HCT116 (cell line): Measurements from ENCODE around the gene LCN15. TPM values are rescaled to one million over a fixed set of nuclear protein-coding genes. Genes with fewer than 3 reads are reported as not detected.

Experiments used
- ATAC-seq: fragments of 200-7000 bp; cut with Tn5 transposase; 2 replicates; pipeline ENCODE4 v1.9.1; 2020; ENCODE audit warnings: mild to moderate bottlenecking, moderate library complexity
- BruUV-seq: library from RNA; stranded (reverse); fragments of 400-500 nt; replicated peaks from 2 replicates; lab custom pipeline; 2021; lab: Mats Ljungman, UMichigan
- CTCF ChIA-PET: fragments of 300-600 bp; sonication (Branson Sonifier 250); formaldehyde crosslinking; loops from one replicate; lab custom pipeline; 2021; ENCODE audit warnings: antibody characterized with exemption; lab: Charles Lee
- POLR2A ChIA-PET: fragments of 300-600, 350-600 bp; sonication (Branson Sonifier 250); formaldehyde crosslinking; loops from one replicate; lab custom pipeline; 2021; ENCODE audit warnings: antibody characterized with exemption; lab: Charles Lee
- RAD21 ChIA-PET, 2 experiments: fragments of 300-600 bp; sonication (Branson Sonifier 250); formaldehyde crosslinking; loops; one replicate each; lab custom pipeline; 2023; ENCODE audit warnings: low total read pairs in 2 of 2; ENCODE audit not compliant: uncharacterized antibody in 2 of 2, unreplicated experiment in 2 of 2, low non-redundant PET in 1 of 2; lab: Charles Lee
- DNase-seq: peaks from one replicate; pipeline ENCODE4 v3.0.0-alpha.2; 2010; ENCODE audit warnings: low read depth, low spot score
- H2AFZ ChIP-seq: fragments of 200-600 bp; shearing (Covaris generic), sonication (generic); 2 replicates; pipeline ENCODE4 v1.6.1; 2017; ENCODE audit warnings: low read depth, mixed run types, mixed read lengths, antibody characterized with exemption, low read length; ENCODE audit not compliant: poor library complexity, severe bottlenecking
- H3K27ac ChIP-seq: 2 replicates; pipeline ENCODE4 v1.5.1; 2012; ENCODE audit warnings: low read depth, low read length
- H3K27me3 ChIP-seq: fragments of 200-600 bp; sonication (generic); 2 replicates; pipeline ENCODE4 v1.6.1; 2016; ENCODE audit warnings: mixed run types, low read length, mixed read lengths; ENCODE audit not compliant: insufficient read depth
- H3K36me3 ChIP-seq, 2 experiments: fragments of 200-500 bp in 1 of 2; fragments of 200-600 bp in 1 of 2; sonication (Bioruptor generic) in 1 of 2; sonication (generic) in 1 of 2; 2 replicates each; pipeline versions ENCODE4 v1.5.1 to v1.6.1; 2014 to 2016; ENCODE audit warnings: low read length in 2 of 2, inconsistent platforms in 1 of 2, mixed read lengths in 1 of 2, mixed run types in 1 of 2; ENCODE audit not compliant: insufficient read depth in 2 of 2, control insufficient read depth in 1 of 2
- H3K4me1 ChIP-seq, 2 experiments: fragments of 200-600 bp in 1 of 2; sonication (generic) in 1 of 2; 2 replicates each; pipeline versions ENCODE4 v1.5.1 to v1.6.1; 2012 to 2017; ENCODE audit warnings: low read length in 2 of 2, inconsistent platforms in 1 of 2, mild to moderate bottlenecking in 1 of 2, mixed read lengths in 1 of 2, mixed run types in 1 of 2, moderate library complexity in 1 of 2; ENCODE audit not compliant: insufficient read depth in 2 of 2, control insufficient read depth in 1 of 2
- H3K4me2 ChIP-seq: fragments of 200-600 bp; sonication (generic); 2 replicates; pipeline ENCODE4 v1.6.1; 2017; ENCODE audit warnings: mixed run types, low read length, mixed read lengths
- H3K4me3 ChIP-seq, 2 experiments: fragments of 200-600 bp in 1 of 2; sonication (generic) in 1 of 2; replicated peaks in 1 of 2; 2 replicates each; pipeline ENCODE4 v1.5.1; 2011 to 2016; ENCODE audit warnings: low read length in 2 of 2, control low read depth in 1 of 2, low read depth in 1 of 2, mild to moderate bottlenecking in 1 of 2, mixed read lengths in 1 of 2, mixed run types in 1 of 2
- H3K79me2 ChIP-seq: fragments of 200-600 bp; sonication (generic); 2 replicates; pipeline ENCODE4 v1.6.1; 2017; ENCODE audit warnings: mild to moderate bottlenecking, mixed run types, low read length, moderate library complexity, mixed read lengths; ENCODE audit not compliant: insufficient read depth
- H3K9ac ChIP-seq: fragments of 200-600 bp; sonication (generic); 2 replicates; pipeline ENCODE4 v1.6.1; 2016; ENCODE audit warnings: low read length, mixed read lengths
- H3K9me2 ChIP-seq: fragments of 200-600 bp; sonication (generic), shearing (Covaris generic); 2 replicates; pipeline ENCODE4 v1.6.1; 2017; ENCODE audit warnings: mixed run types, mild to moderate bottlenecking, moderate library complexity; ENCODE audit not compliant: insufficient read depth
- H3K9me3 ChIP-seq, 2 experiments: fragments of 200-500 bp in 1 of 2; fragments of 200-600 bp in 1 of 2; sonication (Bioruptor generic) in 1 of 2; sonication (generic) in 1 of 2; 2 replicates each; pipeline ENCODE4 v1.6.1; 2014 to 2017; ENCODE audit warnings: low read length in 2 of 2, mixed read lengths in 2 of 2, inconsistent platforms in 1 of 2, low read depth in 1 of 2, mild to moderate bottlenecking in 1 of 2, mixed run types in 1 of 2, moderate library complexity in 1 of 2; ENCODE audit not compliant: control insufficient read depth in 1 of 2, insufficient read depth in 1 of 2
- H4K20me1 ChIP-seq: fragments of 200-600 bp; sonication (generic), shearing (Covaris generic); 2 replicates; pipeline ENCODE4 v1.6.1; 2017; ENCODE audit warnings: mixed run types, mild to moderate bottlenecking, moderate library complexity; ENCODE audit not compliant: insufficient read depth
- ATF3 ChIP-seq: IDR thresholded peaks from 2 replicates; pipeline ENCODE4 v1.6.1; 2012
- CBX3 ChIP-seq: IDR thresholded peaks from 2 replicates; pipeline ENCODE4 v1.6.1; 2012; ENCODE audit warnings: low read depth
- CEBPB ChIP-seq: IDR thresholded peaks from 2 replicates; pipeline ENCODE4 v1.6.1; 2012; ENCODE audit warnings: low read depth
- EGR1 ChIP-seq: IDR thresholded peaks from 2 replicates; pipeline ENCODE4 v1.6.1; 2012; ENCODE audit warnings: low read depth
- ELF1 ChIP-seq: IDR thresholded peaks from 2 replicates; pipeline ENCODE4 v1.6.1; 2012; ENCODE audit warnings: low read depth, borderline replicate concordance
- EZH2phosphoT487 ChIP-seq: fragments of 200-600 bp; IDR thresholded peaks from 2 replicates; pipeline ENCODE4 v1.6.1; 2018; ENCODE audit warnings: antibody characterized with exemption, borderline replicate concordance
- FOSL1 ChIP-seq: IDR thresholded peaks from 2 replicates; pipeline ENCODE4 v1.6.1; 2012; ENCODE audit warnings: low read depth
- JUND ChIP-seq: IDR thresholded peaks from 2 replicates; pipeline ENCODE4 v1.6.1; 2012
- POLR2A ChIP-seq: IDR thresholded peaks from 2 replicates; pipeline ENCODE4 v1.7.0; 2011; ENCODE audit warnings: borderline replicate concordance; ENCODE audit not compliant: insufficient read depth, insufficient read length; ENCODE audit errors: extremely low read depth
- POLR2AphosphoS5 ChIP-seq: IDR thresholded peaks from 2 replicates; pipeline ENCODE4 v1.6.1; 2011; ENCODE audit warnings: mild to moderate bottlenecking, low read depth, low read length, moderate library complexity
- RAD21 ChIP-seq: IDR thresholded peaks from 2 replicates; pipeline ENCODE4 v1.6.1; 2012; ENCODE audit warnings: low read depth, mild to moderate bottlenecking
- REST ChIP-seq: IDR thresholded peaks from 2 replicates; pipeline ENCODE4 v1.6.1; 2012; ENCODE audit warnings: low read depth
- TCF7L2 ChIP-seq: IDR thresholded peaks from 2 replicates; pipeline ENCODE4 v1.7.0; 2011; ENCODE audit warnings: borderline replicate concordance, inconsistent platforms; ENCODE audit not compliant: insufficient read depth, insufficient read length; ENCODE audit errors: extremely low read depth
- ZFX ChIP-seq: fragments of 450-650 bp; IDR thresholded peaks from 2 replicates; pipeline ENCODE4 v1.6.1; 2017
- ZNF274 ChIP-seq: fragments of 200-500 bp; sonication (Bioruptor generic); IDR thresholded peaks from 2 replicates; pipeline ENCODE4 v1.6.1; 2014; ENCODE audit warnings: mild to moderate bottlenecking, low read depth, low read length, inconsistent platforms
- intact Hi-C: fragments of 100-400 bp; cut with micrococcal nuclease; formaldehyde crosslinking; loops from 2 replicates; pipeline ENCODE4 v1.10.0; 2022
- total RNA-seq: library from RNA; stranded (reverse); gene quantifications from one replicate; pipeline ENCODE4 v1.2.1, GENCODE V29; 2021; ENCODE audit not compliant: unreplicated experiment
- TF ChIP-seq, protein P1 (sequence below): IDR thresholded peaks from 2 replicates; pipeline ENCODE4 v1.6.1; 2012

The LCN15 gene
- total RNA-seq, 1 experiment from 2014 or later, result 0.76 TPM

GRCh38 chr9:136720251-136720897, 43.9 kb downstream of the LCN15 start:
- Histone ChIP-seq H3K27ac (no peak overlapping the region), H3K9ac (no peak overlapping the region), H3K27me3 (no peaks in the 10 kb centered on the region), H3K79me2 (peaks cover 17% of the 10 kb centered on the region), H4K20me1 (peaks cover 21% of the 10 kb centered on the region; the same call in 1 of the 2 replicates), H3K4me3 (no peak overlapping the region), H3K4me2 (no peak overlapping the region), H3K4me1 (peaks cover 0 to 32% of the 10 kb centered on the region in 2 experiments; a peak in 3 of 4 replicates), H3K36me3 (peaks cover 14 to 22% of the 10 kb centered on the region in 2 experiments; a peak in 3 of 4 replicates), H2AFZ (no peak overlapping the region), H3K9me3 (no peaks in the 10 kb centered on the region), H3K9me2 (no peaks in the 10 kb centered on the region)
- ATAC-seq (no peak), DNase-seq (no peak)
- no TSS peak for BruUV-seq
- CTCF ChIA-PET, result no interaction called here
- POLR2A ChIA-PET, result no interaction called here
- no peak for TF ChIP-seq ELF1
- TF ChIP-seq RAD21, result no peak
- no peak for TF ChIP-seq EGR1
- TF ChIP-seq ZFX, result no peak
- no peak for TF ChIP-seq POLR2AphosphoS5
- no peak for TF ChIP-seq JUND
- TF ChIP-seq FOSL1, result no peak
- intact Hi-C loops, result no loop called here
- RAD21 ChIA-PET, result no interaction called here

DNA sequence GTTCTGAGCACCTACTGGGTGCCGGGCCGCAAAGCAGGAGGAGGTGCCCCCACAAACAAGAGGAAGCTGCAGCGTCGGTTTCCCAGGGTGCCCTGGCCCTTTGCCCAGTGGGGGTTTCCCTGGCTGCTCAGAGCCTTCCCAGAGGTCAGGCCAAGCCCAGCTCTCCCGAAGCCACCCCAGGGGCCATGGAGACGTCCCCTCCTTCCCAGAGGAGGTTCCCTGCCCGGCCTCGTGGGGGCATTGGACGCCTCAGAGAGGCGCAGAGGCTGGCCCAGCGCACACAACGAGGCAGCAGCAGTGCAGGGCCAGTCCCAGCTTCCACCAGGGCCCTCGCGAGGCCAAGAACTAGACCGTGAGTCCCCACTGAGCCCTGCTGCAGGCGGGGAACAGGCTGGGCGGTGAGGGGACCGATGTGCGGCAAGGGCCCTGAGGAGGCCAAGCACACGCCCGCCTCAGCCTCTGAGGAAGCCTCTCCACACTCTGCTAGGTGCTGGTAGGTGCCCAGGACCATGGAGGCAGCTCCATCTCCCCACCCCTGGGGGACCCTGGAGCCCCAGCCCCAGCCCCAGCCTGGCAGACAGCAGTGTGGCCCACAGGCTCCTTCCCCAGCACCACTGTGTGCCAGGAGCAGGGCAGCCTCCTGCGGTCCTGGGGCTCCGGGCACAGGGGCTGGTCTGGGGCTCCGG, 45.0 kb downstream of the LCN15 start:
- BruUV-seq, result no TSS peak
- POLR2A ChIA-PET, result no interaction called here
- no peak overlapping the region for H3K4me2 ChIP-seq
- H3K4me3 ChIP-seq, result no peak overlapping the region
- peaks cover 8 to 14% of the 10 kb centered on the region in 2 experiments; a peak in 3 of 4 replicates for H3K36me3 ChIP-seq
- no peaks in the 10 kb centered on the region for H3K9me2 ChIP-seq
- H3K9ac ChIP-seq, result no peak overlapping the region
- RAD21 ChIA-PET, result no interaction called here
- H3K27me3 ChIP-seq, result no peaks in the 10 kb centered on the region
- peaks cover 8% of the 10 kb centered on the region; the same call in 1 of the 2 replicates for H3K79me2 ChIP-seq
- DNase-seq, result no peak
- ATAC-seq, result no peak
- H3K9me3 ChIP-seq, result no peaks in the 10 kb centered on the region
- peaks cover 0 to 29% of the 10 kb centered on the region in 2 experiments; a peak in 2 of 4 replicates for H3K4me1 ChIP-seq
- CTCF ChIA-PET, result interaction anchor here (1.0 kb wide), 1 partner anchor 9 kb away, joined by 3 read pairs; no protein-coding TSS in a partner anchor
- intact Hi-C loops, result no loop called here
- no peak overlapping the region for H2AFZ ChIP-seq
- H3K27ac ChIP-seq, result no peak overlapping the region
- peaks cover 12% of the 10 kb centered on the region; the same call in 1 of the 2 replicates for H4K20me1 ChIP-seq
- TF ChIP-seq CBX3 (no peak), REST (no peak), EZH2phosphoT487 (no peak), JUND (no peak), ELF1 (no peak), ZNF274 (no peak), POLR2AphosphoS5 (no peak), ZFX (no peak), ATF3 (no peak), TCF7L2 (no peak), CEBPB (no peak), POLR2A (no peak), FOSL1 (no peak), EGR1 (no peak)
- TF ChIP-seq, protein P1, sequence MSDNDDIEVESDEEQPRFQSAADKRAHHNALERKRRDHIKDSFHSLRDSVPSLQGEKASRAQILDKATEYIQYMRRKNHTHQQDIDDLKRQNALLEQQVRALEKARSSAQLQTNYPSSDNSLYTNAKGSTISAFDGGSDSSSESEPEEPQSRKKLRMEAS, result no peak
